Stomach smooth muscle (tissue), 2 donors: ENCODE measurements around the gene ACTN1.

Source experiments
- H3K27ac ChIP-seq: one replicate; pipeline ENCODE4 v1.7.0; 2013; ENCODE audit warnings: mild to moderate bottlenecking, low read length, inconsistent platforms
- H3K27me3 ChIP-seq, 2 donors: one replicate each; pipeline ENCODE4 v1.7.0; 2013; ENCODE audit warnings: low read length in 2 of 2; ENCODE audit not compliant: insufficient read depth in 2 of 2, control insufficient read depth in 1 of 2
- H3K36me3 ChIP-seq, 2 donors: one replicate each; pipeline ENCODE4 v1.7.0; 2013; ENCODE audit warnings: low read length in 2 of 2; ENCODE audit not compliant: control insufficient read depth in 2 of 2, insufficient read depth in 2 of 2
- H3K4me1 ChIP-seq: one replicate; pipeline ENCODE4 v1.7.0; 2013; ENCODE audit warnings: low read length; ENCODE audit not compliant: control insufficient read depth, insufficient read depth
- H3K4me3 ChIP-seq, 2 donors: one replicate each; pipeline ENCODE4 v1.7.0; 2013; ENCODE audit warnings: low read length in 2 of 2
- H3K9ac ChIP-seq, 2 donors: one replicate each; pipeline ENCODE4 v1.7.0; 2013; ENCODE audit warnings: low read length in 2 of 2, mild to moderate bottlenecking in 1 of 2
- H3K9me3 ChIP-seq, 2 donors: one replicate each; pipeline ENCODE4 v1.7.0; 2013; ENCODE audit warnings: low read length in 2 of 2; ENCODE audit not compliant: control insufficient read depth in 2 of 2
- donor health status: healthy.
- donor health status: Pancreatic carcinoma.

The ACTN1 gene

DNA sequence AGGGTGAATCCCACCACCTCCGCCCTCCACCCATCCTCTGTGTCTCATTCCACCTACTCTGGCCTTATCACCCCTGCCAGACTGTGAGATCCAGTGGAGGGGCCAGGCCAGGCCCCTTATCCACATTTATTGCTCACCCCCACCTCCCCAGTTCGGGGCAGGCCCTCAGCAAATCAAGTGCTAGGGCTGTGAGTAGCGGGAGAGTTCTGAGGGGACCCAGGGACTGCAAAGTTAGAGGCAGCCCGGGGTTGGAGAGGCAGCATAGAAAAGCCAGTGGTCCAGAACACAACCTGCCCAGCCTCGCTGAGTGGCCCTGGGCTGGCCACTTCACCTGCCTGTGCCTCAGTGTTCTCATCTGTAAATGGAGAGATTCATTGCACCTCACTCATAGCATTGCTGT lies 27.2 kb upstream of the ACTN1 start:
- Histone ChIP-seq H3K27ac (peak overlapping the region; percentile 31), H3K27me3 (no peaks in the 10 kb centered on the region), H3K9ac (peak overlapping the region in 1 of 2 donors; percentile 28), H3K4me3 (no peak overlapping the region), H3K9me3 (no peaks in the 10 kb centered on the region), H3K36me3 (no peaks in the 10 kb centered on the region), H3K4me1 (peaks cover 19% of the 10 kb centered on the region)

DNA sequence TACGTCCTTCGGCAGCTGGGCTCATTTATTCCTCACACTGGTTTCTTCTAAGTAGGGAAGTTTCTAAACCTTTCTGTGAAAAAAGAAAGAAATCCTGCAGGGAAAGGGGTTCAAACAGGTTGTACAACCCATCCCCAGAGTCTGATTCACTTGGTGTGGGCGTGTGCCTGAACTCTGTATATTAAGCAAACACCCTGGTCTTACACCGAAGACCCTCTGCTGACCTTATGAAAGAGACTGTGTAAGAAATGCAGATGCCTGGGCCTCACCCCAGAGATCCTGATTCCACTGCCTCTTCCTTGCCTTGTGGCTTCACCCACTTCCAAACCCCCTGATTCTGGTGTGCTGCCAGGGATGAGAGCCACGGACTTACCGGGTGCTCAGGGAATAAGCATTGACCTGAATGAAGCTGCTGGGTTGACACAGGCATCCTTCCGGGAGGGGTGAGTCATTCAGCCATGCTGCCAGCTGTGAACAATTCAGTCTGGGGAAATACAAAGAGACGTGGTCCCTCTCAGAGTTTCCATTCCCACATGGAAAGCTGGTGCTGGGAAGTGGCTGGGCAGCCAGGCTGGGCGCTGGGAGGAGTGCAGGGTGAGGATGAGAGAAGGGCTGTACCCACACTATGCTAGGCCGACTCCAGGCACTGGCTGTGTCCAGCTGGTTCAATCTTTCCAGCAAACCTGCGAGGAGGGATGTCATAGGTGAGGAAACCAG lies 26.5 kb upstream of the ACTN1 start:
- no peak overlapping the region for H3K4me3 ChIP-seq
- peaks cover 19% of the 10 kb centered on the region for H3K4me1 ChIP-seq
- H3K27me3 ChIP-seq = no peaks in the 10 kb centered on the region
- no peaks in the 10 kb centered on the region for H3K36me3 ChIP-seq
- peak overlapping the region in 1 of 2 donors; percentile 28 for H3K9ac ChIP-seq
- H3K9me3 ChIP-seq = no peaks in the 10 kb centered on the region
- H3K27ac ChIP-seq = peak overlapping the region; percentile 31

DNA sequence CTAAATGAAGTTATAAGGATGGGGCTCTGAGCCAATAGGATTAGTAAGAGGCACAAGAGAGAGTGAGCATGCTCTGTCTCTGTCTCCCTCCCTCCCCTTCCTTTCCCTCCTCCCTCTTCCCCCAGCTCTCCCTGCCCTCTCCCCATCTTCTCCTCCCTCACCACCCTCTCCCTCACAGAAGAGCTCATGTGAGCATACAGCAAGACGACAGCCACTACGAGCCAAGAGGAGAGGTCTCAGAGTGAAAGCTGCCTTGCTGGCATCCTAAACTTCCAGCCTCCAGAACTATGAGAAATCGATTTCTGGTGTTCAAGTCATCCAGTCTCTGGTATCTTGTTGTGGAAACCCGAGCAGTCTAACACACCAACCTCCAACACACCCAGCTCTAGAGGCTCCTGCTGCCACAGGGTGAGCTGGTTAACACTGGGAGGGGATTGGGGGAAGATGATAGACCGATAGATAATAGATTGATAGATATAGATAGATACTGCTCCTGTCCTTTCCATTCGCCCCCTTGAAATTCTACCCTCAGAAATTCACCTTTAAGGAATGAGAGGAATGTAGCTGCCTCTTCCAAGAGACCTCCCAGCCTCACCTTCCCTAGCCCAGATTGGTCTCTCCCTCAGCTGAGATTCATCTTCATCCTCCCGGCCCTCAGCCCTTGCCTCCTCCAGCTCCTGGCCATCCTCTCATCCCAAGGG lies 25.8 kb upstream of the ACTN1 start:
- Histone ChIP-seq H3K27me3 (no peaks in the 10 kb centered on the region), H3K9ac (peak overlapping the region in 1 of 2 donors; percentile 13), H3K27ac (peak overlapping the region; percentile 31), H3K36me3 (no peaks in the 10 kb centered on the region), H3K9me3 (no peaks in the 10 kb centered on the region), H3K4me3 (no peak overlapping the region), H3K4me1 (peaks cover 19% of the 10 kb centered on the region)

DNA sequence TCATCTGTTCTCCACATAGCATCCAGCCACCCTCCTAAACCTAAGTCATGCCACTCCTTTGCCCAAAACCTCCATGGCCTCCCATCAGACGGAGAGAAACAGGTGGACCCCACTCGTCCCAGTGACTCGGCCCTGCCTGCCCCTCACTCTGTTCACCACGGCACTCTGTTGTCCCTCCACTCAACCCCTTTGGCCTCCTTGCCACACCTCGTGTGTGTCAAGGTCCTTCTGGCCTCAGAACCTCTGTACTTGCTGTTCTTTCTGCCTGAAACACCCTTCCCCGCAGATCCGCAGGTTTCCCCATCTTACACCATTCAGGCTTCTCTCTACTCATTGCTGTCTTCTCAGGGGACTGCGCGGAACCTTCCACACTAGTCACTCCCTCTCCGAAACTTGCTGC lies 24.5 kb upstream of the ACTN1 start:
- no peaks in the 10 kb centered on the region for H3K9me3 ChIP-seq
- H3K4me3 ChIP-seq = no peak overlapping the region
- no peaks in the 10 kb centered on the region for H3K36me3 ChIP-seq
- H3K27ac ChIP-seq = no peak overlapping the region
- H3K9ac ChIP-seq = no peak overlapping the region
- no peaks in the 10 kb centered on the region for H3K27me3 ChIP-seq
- H3K4me1 ChIP-seq = peaks cover 19% of the 10 kb centered on the region

DNA sequence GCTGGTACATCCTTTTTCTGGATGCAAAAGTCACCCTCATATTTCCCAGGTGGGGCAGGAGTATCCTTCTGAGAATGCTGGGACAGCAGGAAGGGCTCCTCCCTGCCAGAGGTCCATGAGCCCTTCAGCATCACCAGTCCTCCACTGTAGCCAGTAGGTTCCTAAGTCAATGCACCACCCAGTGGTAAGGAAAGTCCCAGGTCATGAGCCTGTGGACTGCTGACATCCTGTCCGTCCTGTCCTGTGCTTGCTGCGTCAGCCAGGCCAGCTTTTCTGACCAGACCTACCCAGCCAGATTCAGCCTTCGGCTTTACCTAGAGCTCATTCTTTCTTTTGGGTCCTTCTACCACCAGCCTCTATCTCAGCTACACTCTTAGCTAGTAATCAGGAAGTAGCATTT lies 23.0 kb upstream of the ACTN1 start:
- Histone ChIP-seq H3K9ac (no peak overlapping the region), H3K9me3 (no peaks in the 10 kb centered on the region), H3K4me1 (peaks cover 19% of the 10 kb centered on the region), H3K4me3 (no peak overlapping the region), H3K27ac (no peak overlapping the region), H3K27me3 (no peaks in the 10 kb centered on the region), H3K36me3 (no peaks in the 10 kb centered on the region)

DNA sequence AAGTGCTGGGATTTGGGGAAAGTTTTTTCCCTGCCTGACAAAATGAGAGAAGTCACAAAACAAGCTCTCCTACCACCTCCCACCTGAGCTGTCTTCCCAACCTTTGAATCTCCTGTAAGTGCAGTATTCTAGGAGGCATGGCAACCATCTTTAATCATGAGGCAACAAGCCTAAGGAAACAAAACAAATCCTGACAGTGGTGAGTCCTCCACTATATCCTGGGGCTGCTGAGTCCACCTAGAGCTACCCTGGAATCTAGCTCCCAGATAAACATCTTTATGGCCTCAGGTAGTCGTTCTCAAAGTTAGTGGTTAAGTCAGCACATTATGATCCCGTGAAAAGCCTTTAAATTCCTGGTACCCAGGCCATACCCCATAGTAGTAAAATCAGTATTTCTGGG lies 22.3 kb upstream of the ACTN1 start:
- no peaks in the 10 kb centered on the region for H3K9me3 ChIP-seq
- H3K9ac ChIP-seq = no peak overlapping the region
- H3K36me3 ChIP-seq = no peaks in the 10 kb centered on the region
- no peak overlapping the region for H3K27ac ChIP-seq
- H3K4me3 ChIP-seq = no peak overlapping the region
- no peaks in the 10 kb centered on the region for H3K27me3 ChIP-seq
- peaks cover 19% of the 10 kb centered on the region for H3K4me1 ChIP-seq

DNA sequence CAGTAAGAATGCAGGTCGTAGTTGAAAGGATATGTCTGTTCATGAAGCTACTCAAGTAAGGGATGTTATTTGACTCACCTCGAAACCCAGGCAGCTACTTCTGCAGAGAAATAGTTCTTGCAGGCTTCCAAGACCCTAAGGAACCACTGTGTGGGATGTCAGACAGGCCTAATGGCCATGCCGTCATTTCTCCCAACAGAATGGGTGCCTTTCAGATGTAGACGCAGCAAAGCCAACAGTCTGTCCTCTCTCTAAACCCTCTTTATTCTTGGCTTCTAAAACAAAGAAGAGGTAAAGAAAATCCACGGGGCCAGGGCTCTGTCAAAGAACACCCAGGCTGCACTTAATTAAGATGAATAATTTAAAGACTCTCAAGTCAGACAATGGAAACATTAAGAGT lies 19.0 kb upstream of the ACTN1 start:
- H3K4me3 ChIP-seq = no peak overlapping the region
- H3K9me3 ChIP-seq = no peaks in the 10 kb centered on the region
- H3K27me3 ChIP-seq = no peaks in the 10 kb centered on the region
- H3K9ac ChIP-seq = no peak overlapping the region
- no peaks in the 10 kb centered on the region for H3K36me3 ChIP-seq
- H3K4me1 ChIP-seq = no peaks in the 10 kb centered on the region
- H3K27ac ChIP-seq = no peak overlapping the region

DNA sequence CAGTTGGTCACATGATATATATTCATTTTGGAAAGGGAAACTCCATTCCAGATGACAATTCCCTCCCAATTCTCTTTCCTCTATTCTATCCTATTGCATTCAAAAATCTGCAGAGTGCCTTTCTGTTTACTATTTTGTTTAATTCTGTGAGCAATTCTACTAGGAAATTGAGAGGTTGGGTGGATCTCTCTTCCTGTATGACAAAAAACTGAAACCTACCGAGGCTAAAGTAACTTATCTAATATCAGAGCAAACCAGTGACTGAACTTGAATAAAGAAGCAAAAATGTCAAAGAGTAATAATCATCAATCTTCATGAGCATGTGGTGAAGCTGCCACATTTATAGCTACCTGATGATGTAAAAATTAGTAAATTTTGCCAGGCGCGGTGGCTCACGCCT lies 16.6 kb upstream of the ACTN1 start:
- Histone ChIP-seq H3K36me3 (no peaks in the 10 kb centered on the region), H3K4me3 (no peak overlapping the region), H3K27me3 (no peaks in the 10 kb centered on the region), H3K9ac (no peak overlapping the region), H3K9me3 (no peaks in the 10 kb centered on the region), H3K4me1 (no peaks in the 10 kb centered on the region), H3K27ac (no peak overlapping the region)

DNA sequence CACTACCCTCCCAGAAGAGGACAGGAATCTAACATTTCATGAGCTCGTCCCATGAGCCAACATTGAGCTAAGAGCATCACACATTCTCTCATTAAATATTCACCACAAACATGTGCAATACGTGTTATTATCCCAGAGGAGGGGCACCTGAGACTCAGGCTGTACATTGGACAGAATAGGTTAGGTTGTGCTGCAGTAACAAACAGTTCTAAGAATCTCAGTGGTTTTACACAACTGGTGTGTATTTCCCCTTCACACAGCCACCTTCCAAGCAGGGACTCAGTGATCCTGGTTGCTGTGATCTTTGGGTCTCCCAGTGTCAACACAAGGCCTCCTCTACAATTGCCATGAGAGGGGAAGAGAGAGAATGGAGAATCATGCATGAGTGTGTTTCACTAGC lies 15.0 kb upstream of the ACTN1 start:
- H3K36me3 ChIP-seq = no peaks in the 10 kb centered on the region
- no peaks in the 10 kb centered on the region for H3K27me3 ChIP-seq
- H3K4me1 ChIP-seq = no peaks in the 10 kb centered on the region
- H3K27ac ChIP-seq = no peak overlapping the region
- H3K4me3 ChIP-seq = no peak overlapping the region
- no peaks in the 10 kb centered on the region for H3K9me3 ChIP-seq
- no peak overlapping the region for H3K9ac ChIP-seq

DNA sequence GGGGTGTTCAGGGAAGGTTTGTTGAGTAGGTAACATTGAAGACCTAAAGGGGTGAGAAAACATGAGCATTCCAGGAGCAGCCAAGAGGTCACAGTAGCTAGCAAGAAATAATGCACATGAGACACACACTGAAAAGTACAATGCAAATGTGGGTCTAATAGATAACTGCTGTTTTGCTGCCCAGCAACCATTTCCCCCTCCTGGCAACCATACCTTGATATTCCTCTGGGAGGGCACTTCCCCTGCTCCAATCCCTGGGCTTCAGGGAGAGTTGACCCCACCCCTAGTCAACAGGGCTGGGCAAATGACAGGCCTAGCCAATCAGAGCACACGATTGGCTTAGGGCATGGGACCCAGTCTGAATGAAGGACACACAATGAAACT lies 8.5 kb upstream of the ACTN1 start:
- H3K36me3 ChIP-seq = no peaks in the 10 kb centered on the region
- no peaks in the 10 kb centered on the region for H3K4me1 ChIP-seq
- H3K4me3 ChIP-seq = no peak overlapping the region

DNA sequence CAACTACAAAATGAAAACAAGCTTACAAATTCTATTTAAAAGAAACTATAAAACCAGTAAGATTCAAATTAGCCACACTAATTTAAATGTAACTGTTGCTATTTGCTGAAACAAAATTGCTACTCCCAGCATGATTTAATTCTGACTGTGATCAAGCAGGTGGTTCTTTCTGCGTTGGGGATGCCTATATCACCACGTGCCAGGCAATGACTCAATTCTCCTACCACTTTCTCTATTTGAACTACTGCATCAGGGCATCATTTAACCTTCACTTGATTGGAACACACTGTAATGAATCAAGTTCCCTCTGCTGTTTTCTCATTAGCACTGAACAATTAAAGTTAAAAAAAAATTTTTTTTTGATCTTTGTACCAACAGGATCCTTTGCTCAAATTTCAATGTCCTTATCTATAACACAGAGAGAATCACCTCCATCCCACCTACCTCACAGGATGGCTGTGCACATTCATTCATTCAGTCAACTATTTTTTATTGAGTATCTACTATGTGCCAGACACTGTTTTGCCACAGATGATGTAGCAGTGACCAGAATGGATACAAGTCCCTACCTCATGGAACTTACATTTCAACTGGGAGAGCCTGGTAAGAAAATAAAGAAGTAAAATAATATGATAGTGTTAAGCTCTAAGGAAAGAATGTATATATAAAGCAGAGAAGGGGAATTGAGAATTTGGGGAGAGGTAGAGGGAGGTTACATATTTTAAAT lies 8.0 kb upstream of the ACTN1 start:
- Histone ChIP-seq H3K27ac (no peak overlapping the region), H3K9me3 (no peaks in the 10 kb centered on the region), H3K27me3 (no peaks in the 10 kb centered on the region), H3K36me3 (no peaks in the 10 kb centered on the region), H3K4me1 (peaks cover under 1% of the 10 kb centered on the region), H3K9ac (no peak overlapping the region), H3K4me3 (no peak overlapping the region)

More for the DNA sequence above, 8.5 kb upstream of the ACTN1 start:
- no peak overlapping the region for H3K9ac ChIP-seq
- no peak overlapping the region for H3K27ac ChIP-seq
- H3K27me3 ChIP-seq = no peaks in the 10 kb centered on the region
- no peaks in the 10 kb centered on the region for H3K9me3 ChIP-seq
